WERI-Rb-1 (cell line): Measurements from ENCODE around the gene PRR20G.

Source experiments
- DNase-seq: peaks from one replicate; pipeline ENCODE4 v3.0.0-alpha.2; 2020
- H3K27ac ChIP-seq: fragments of 250-450 bp; sonication (Bioruptor Pico); 2 replicates; pipeline ENCODE4 v1.5.1; 2020; ENCODE audit warnings: mild to moderate bottlenecking, moderate library complexity
- H3K27me3 ChIP-seq: fragments of 250-450 bp; sonication (Bioruptor Pico); 2 replicates; pipeline ENCODE4 v1.5.1; 2021; ENCODE audit warnings: mild to moderate bottlenecking, low read depth, moderate library complexity; ENCODE audit not compliant: insufficient read depth, severe bottlenecking
- H3K36me3 ChIP-seq: fragments of 250-450 bp; sonication (Bioruptor Pico); 2 replicates; pipeline ENCODE4 v1.5.1; 2020; ENCODE audit warnings: mild to moderate bottlenecking, moderate library complexity
- H3K4me3 ChIP-seq: 2 replicates; pipeline ENCODE4 v1.5.1; 2011; ENCODE audit warnings: low read depth, mild to moderate bottlenecking, control low read depth, low read length
- H3K9me3 ChIP-seq: fragments of 250-450 bp; sonication (Bioruptor Pico); 2 replicates; pipeline ENCODE4 v1.5.1; 2021; ENCODE audit warnings: mild to moderate bottlenecking, moderate library complexity; ENCODE audit not compliant: severe bottlenecking
- TF ChIP-seq, protein P1 (sequence below): IDR thresholded peaks from 2 replicates; pipeline ENCODE4 v1.5.1; 2011; ENCODE audit warnings: low read depth, mild to moderate bottlenecking, control low read depth, inconsistent platforms, low read length

PRR20G gene

GRCh38 chr3:127264794-127265514 is 22.9 kb downstream of the PRR20G start:
- Histone ChIP-seq H3K27ac (no peak overlapping the region), H3K4me3 (no peak overlapping the region), H3K27me3 (no peaks in the 10 kb centered on the region), H3K36me3 (no peaks in the 10 kb centered on the region), H3K9me3 (peaks cover 10% of the 10 kb centered on the region)
- TF ChIP-seq, protein P1, sequence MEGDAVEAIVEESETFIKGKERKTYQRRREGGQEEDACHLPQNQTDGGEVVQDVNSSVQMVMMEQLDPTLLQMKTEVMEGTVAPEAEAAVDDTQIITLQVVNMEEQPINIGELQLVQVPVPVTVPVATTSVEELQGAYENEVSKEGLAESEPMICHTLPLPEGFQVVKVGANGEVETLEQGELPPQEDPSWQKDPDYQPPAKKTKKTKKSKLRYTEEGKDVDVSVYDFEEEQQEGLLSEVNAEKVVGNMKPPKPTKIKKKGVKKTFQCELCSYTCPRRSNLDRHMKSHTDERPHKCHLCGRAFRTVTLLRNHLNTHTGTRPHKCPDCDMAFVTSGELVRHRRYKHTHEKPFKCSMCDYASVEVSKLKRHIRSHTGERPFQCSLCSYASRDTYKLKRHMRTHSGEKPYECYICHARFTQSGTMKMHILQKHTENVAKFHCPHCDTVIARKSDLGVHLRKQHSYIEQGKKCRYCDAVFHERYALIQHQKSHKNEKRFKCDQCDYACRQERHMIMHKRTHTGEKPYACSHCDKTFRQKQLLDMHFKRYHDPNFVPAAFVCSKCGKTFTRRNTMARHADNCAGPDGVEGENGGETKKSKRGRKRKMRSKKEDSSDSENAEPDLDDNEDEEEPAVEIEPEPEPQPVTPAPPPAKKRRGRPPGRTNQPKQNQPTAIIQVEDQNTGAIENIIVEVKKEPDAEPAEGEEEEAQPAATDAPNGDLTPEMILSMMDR = no peak
- no peak for DNase-seq

DNA sequence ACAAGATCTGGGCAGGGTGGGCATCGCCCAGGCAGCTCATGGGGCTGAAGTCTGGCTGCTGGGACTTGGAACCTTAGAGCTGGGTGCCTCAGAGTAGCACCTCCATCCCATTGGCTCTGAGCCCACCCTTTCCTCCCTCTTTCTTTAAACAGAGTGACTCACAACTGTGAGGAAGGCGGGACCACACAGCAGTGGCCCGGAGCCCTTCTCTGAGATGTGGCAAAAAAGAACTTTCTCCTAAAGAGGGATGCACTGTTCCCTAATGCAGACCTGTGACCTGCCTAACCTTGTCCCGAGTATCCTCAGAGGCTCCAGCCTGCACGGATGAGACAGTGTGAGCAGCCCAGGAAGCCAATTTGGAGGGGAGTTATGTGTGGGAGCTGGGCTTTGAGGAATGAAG is 23.6 kb downstream of the PRR20G start:
- TF ChIP-seq, protein P1 = no peak
- no peak for DNase-seq
- Histone ChIP-seq H3K36me3 (no peaks in the 10 kb centered on the region), H3K9me3 (peaks cover 7% of the 10 kb centered on the region), H3K27me3 (no peaks in the 10 kb centered on the region), H3K4me3 (no peak overlapping the region), H3K27ac (no peak overlapping the region)

GRCh38 chr3:127263586-127264231 is 24.1 kb downstream of the PRR20G start:
- Histone ChIP-seq H3K27me3 (no peaks in the 10 kb centered on the region), H3K9me3 (peaks cover 2% of the 10 kb centered on the region), H3K36me3 (no peaks in the 10 kb centered on the region), H3K27ac (no peak overlapping the region), H3K4me3 (no peak overlapping the region)
- DNase-seq = no peak
- TF ChIP-seq, protein P1 = no peak

- Histone ChIP-seq H3K27me3 (no peaks in the 10 kb centered on the region), H3K4me3 (no peak overlapping the region), H3K27ac (no peak overlapping the region), H3K36me3 (no peaks in the 10 kb centered on the region), H3K9me3 (no peaks in the 10 kb centered on the region)
- TF ChIP-seq, protein P1 = no peak
- no peak for DNase-seq
These were observed 24.8 kb downstream of the PRR20G start for GRCh38 chr3:127263037-127263436.

- Histone ChIP-seq H3K36me3 (no peaks in the 10 kb centered on the region), H3K4me3 (no peak overlapping the region), H3K27ac (no peak overlapping the region), H3K9me3 (no peaks in the 10 kb centered on the region), H3K27me3 (no peaks in the 10 kb centered on the region)
- TF ChIP-seq, protein P1 = no peak
- no peak for DNase-seq
These were observed 25.3 kb downstream of the PRR20G start for GRCh38 chr3:127262533-127262932.
